ENCODE results near the gene CDC45.

DNA sequence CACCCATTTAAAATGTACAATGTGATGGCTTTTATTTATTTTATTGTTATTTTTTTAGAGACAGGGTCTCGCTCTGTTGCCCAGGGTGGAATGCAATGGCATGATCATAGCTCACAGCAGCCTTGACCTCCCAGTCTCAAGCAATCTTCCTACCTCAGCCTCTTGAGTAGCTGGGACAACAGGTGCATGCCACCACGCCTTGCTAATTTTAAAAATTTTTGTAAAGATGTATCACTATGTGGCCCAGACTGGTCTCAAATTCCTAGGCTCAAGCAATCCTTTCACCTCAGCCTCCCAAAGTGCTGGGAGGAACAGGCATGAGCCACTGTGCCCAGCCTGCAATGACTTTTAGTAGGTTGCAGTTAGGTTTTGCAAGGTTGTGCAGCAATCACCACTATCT is 30.2 kb downstream of the CDC45 start:
- TF ChIP-seq, protein P1, sequence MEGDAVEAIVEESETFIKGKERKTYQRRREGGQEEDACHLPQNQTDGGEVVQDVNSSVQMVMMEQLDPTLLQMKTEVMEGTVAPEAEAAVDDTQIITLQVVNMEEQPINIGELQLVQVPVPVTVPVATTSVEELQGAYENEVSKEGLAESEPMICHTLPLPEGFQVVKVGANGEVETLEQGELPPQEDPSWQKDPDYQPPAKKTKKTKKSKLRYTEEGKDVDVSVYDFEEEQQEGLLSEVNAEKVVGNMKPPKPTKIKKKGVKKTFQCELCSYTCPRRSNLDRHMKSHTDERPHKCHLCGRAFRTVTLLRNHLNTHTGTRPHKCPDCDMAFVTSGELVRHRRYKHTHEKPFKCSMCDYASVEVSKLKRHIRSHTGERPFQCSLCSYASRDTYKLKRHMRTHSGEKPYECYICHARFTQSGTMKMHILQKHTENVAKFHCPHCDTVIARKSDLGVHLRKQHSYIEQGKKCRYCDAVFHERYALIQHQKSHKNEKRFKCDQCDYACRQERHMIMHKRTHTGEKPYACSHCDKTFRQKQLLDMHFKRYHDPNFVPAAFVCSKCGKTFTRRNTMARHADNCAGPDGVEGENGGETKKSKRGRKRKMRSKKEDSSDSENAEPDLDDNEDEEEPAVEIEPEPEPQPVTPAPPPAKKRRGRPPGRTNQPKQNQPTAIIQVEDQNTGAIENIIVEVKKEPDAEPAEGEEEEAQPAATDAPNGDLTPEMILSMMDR (conservative IDR thresholded peaks at IDR 0.05) = no peak
- no peak for TF ChIP-seq EZH2 (IDR thresholded peaks at IDR 0.05; ENCODE audit: low read depth)
